LoVo (cell line): ENCODE results near the gene TNK2.
"Not testable (repeated sequence)": the region's sequence is repeated elsewhere in the genome, so short reads cannot be mapped to it uniquely, and the experiment has no call there.

ENCODE experiments used
- DNase-seq: peaks from one replicate; pipeline ENCODE4 v3.0.0-alpha.2; 2016; ENCODE audit warnings: low spot score

TNK2 gene

DNA sequence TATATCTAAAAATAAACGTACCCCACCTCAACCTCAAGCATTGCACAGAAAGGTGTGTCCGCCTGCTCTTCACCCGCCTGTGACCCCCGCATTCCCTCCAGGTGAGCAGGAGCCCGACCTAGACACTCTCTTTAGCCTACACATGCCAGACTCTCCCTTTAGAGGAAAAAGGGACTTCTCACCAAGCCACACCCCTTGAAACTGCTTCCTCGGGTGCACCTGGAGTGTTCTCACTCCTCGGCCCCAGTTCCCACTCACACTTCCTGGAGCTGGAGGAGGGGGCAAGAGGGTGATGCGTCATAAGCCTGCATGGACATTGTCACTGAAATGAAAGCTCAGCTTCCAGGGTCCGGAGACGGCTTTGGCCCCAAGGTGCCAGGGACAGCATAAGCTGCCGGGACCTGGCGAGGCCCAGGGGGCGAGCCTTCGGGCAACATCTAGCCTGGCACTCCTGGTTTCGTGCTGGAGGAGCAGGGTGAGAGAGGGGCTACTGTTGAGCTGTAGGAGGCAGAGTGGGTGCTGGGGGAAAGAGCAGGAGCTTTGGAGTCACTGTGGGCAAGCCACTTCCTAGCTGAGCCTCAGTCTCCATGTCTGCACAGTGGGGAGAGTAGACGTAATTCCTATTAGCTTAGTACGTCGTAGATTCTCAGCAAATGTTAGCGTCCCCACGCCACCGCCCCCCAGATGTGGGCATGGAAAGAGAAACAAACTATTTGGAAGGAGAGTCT lies 86.8 kb downstream of the TNK2 start:
- DNase-seq: peak; percentile 61

DNA sequence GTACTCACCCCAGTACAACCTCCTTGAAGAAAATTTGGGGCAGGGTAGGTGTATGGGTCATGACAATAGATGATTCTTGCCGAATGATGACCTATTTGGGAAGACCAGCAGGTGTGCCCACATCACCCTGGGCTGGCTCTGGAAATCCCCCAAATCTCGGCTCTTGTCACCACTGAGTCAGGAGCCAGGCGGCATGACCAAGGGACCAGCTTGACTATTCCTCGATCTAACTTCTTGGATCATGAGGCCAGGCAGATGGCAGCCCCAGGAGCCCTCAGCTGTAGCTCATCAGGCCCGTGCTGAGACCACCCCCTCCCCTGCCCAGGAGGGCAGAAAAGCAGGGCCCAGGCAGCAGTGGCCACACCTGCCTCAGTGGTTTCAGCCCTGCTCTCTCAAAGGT lies 87.5 kb downstream of the TNK2 start:
- DNase-seq: no peak

DNA sequence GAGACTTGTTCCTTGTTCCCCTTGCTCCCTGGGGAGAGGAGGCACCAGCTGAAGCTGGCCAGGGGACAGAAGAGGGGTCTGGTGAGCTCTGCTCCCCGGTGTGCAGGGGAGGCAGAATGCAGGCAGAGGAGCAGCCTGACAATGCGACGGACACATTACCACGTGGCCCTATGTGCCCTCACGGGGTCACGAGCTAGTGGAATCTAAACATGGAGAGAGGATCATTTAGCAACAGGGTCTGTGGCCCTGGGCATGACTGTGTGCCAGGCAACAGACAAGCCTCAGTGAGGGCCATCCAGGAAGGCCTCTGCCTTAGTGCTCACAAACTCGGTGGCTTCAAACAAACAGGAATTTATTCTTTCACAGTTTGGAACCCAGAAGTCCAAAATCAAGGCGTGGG lies 88.2 kb downstream of the TNK2 start:
- DNase-seq: no peak

DNA sequence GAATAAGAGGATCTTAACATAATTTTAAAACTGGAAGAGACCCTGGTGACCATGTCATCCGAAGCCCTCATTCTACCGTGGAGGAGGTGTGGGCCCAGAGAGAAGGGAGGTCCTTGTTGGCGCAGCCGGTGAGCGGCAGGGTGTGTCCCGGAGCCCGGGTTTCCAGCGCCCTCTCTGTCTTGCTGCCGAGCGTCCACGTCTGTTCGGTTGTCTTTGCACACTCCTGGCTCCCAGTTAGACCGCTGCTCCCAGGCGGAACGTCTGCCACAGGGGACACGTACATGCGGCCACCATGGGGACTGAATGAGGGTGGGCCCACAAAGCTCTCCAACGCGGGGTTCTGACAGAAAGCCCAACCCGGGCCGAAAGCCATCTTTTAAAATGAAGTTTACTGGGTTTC lies 90.0 kb downstream of the TNK2 start:
- DNase-seq: no peak

DNA sequence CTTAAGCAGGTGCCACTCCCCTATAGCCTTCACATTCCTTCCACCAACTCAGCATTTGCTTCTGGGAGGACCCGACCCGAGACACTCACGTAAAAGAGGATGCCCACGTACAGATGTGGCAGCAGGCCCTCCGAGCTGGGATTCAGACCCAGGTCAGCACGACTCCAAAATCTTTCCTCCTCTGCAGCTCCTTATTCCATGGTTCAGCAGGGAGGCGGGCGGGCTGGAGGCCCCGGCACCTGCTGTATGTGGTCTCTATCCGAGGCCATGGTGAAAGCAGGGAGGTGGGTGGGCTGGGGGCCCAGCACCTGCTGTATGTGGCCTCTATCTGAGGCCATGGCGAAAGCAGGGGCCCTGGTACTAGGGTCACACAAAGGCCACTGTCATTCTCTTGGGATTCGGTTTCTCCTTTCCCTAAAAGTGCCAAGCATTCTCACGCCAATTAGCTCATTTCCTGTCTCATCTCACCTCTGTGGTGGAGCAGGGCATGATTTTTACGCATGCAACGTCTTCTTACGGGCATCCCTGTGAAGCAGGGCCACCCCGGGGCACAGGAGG lies 90.7 kb downstream of the TNK2 start:
- no peak for DNase-seq

DNA sequence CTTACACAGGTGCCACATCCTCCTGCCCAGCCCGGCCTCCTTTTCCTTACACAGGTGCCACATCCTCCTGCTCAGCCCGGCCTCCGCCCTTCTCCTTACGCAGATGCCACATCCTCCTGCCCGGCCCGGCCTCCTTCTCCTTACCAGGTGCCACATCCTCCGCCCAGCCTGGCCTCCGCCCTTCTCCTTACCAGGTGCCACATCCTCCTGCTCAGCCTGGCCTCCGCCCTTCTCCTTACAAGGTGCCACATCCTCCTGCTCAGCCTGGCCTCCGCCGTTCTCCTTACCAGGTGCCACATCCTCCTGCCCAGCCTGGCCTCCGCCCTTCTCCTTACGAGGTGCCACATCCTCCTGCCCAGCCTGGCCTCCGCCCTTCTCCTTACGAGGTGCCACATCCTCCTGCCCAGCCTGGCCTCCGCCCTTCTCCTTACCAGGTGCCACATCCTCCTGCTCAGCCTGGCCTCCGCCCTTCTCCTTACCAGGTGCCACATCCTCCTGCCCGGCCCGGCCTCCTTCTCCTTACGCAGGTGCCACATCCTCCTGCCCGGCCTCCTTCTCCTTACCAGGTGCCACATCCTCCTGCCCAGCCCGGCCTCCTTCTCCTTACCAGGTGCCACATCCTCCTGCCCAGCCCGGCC lies 92.0 kb downstream of the TNK2 start:
- not testable (repeated sequence) for DNase-seq

DNA sequence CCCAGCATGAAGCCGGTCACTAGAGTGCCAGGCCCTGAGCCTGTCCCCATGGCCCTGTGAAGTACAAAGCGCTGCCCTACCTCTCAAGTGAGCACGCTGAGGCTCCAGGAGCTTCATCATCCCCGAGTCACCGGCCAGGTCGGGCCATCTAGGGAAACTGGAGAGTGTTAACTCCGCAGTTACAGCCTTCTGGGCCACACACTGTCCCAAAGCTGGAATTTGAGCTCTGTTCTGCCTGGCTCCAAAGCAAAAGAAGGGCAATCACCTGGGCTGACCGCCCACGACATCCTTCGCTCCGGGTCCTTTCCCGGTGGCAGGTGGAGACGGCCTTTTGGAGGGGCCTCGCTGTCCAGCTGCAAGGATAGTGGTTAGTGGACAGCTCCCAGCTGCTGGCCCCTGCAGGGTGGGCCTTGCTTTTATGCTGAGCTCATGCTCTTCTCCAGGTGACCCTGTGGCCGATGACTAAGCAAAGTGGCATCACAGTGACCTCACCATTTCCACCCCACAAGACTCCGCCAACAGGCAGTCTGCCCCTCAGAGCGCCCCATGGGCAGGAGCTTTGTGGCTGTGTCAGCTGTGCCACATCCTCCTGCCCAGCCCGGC lies 93.1 kb downstream of the TNK2 start:
- DNase-seq: no peak

DNA sequence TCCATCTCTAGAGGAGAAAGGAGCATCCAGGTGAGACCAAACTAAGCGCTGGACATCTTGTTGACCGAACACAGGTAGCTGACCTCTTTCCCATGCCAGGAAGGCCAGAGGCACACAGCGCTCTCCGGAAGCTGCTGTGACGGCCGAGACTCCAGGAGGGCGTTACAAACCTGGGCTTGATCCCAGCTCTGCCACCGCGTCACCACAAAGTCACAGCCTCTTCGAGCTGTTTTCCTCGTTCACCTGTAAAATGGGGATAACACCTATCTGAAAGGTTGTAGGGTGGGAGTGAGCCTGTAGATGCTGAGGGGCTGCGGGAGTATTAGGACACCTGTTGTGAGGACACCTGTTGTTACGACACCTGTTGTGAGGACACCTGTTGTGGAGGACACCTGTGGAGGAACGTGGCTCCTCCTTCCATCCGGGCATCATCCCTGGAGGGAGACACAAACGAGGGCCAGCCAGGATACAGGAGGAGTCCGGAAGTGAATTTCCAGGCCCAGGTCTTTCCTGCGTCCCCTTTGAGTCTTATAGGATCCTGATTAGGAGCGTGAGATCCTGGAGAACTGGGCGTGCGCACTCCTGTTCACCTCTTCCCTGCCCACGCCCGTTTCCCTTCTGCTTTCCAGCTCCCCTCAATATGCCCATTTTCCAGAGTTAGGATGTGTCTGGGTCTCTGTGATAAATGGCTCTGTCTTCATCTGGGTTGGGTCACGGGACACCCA lies 94.3 kb downstream of the TNK2 start:
- no peak for DNase-seq
